ENCODE results near the gene ARSB.

DNA sequence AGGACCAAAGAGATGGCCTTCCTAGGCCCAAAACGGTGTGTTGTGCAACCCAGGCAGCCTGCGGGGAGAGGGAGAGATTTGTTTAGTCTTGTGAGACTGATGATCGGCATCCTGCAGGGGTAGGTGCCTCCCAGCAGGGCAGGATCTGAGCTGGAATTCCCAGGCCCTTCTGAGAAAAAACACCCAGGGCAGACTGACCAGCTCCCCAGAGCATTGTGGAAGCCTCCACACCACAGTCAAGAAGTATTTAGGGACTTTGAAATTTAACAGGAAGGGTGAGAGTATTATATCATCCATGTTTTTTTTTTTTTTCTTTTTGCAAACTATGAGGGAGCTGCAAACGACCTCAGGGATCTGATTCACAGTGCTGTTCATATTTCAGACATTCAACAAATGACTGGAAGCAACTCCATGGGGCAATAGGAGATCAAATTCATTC lies 232.0 kb downstream of the ARSB start:
- TF ChIP-seq, protein P1, sequence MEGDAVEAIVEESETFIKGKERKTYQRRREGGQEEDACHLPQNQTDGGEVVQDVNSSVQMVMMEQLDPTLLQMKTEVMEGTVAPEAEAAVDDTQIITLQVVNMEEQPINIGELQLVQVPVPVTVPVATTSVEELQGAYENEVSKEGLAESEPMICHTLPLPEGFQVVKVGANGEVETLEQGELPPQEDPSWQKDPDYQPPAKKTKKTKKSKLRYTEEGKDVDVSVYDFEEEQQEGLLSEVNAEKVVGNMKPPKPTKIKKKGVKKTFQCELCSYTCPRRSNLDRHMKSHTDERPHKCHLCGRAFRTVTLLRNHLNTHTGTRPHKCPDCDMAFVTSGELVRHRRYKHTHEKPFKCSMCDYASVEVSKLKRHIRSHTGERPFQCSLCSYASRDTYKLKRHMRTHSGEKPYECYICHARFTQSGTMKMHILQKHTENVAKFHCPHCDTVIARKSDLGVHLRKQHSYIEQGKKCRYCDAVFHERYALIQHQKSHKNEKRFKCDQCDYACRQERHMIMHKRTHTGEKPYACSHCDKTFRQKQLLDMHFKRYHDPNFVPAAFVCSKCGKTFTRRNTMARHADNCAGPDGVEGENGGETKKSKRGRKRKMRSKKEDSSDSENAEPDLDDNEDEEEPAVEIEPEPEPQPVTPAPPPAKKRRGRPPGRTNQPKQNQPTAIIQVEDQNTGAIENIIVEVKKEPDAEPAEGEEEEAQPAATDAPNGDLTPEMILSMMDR (IDR thresholded peaks at IDR 0.05): no peak
- no peak for TF ChIP-seq SMC3 (IDR thresholded peaks at IDR 0.05; ENCODE audit: low read depth, low read length)
- no peak for TF ChIP-seq POLR2AphosphoS5 (IDR thresholded peaks at IDR 0.05; ENCODE audit: low read depth, low read length)
- TF ChIP-seq, protein P2, sequence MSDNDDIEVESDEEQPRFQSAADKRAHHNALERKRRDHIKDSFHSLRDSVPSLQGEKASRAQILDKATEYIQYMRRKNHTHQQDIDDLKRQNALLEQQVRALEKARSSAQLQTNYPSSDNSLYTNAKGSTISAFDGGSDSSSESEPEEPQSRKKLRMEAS (IDR thresholded peaks at IDR 0.05; ENCODE audit: low read depth): no peak
- TF ChIP-seq YY1 (IDR thresholded peaks at IDR 0.05; ENCODE audit: low read depth): no peak
- TF ChIP-seq TCF12 (IDR thresholded peaks at IDR 0.05): no peak
- TF ChIP-seq RAD21 (IDR thresholded peaks at IDR 0.05; ENCODE audit: low read length): no peak
- TF ChIP-seq FOXJ3 (CRISPR knock-in tag; IDR thresholded peaks at IDR 0.05): no peak
- no peak for TF ChIP-seq NFIC (IDR thresholded peaks at IDR 0.05; ENCODE audit: borderline replicate concordance)
- TF ChIP-seq, protein P3, sequence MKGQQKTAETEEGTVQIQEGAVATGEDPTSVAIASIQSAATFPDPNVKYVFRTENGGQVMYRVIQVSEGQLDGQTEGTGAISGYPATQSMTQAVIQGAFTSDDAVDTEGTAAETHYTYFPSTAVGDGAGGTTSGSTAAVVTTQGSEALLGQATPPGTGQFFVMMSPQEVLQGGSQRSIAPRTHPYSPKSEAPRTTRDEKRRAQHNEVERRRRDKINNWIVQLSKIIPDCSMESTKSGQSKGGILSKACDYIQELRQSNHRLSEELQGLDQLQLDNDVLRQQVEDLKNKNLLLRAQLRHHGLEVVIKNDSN (IDR thresholded peaks at IDR 0.05; ENCODE audit: borderline replicate concordance, low read depth): no peak
- TF ChIP-seq EP300 (IDR thresholded peaks at IDR 0.05; ENCODE audit: borderline replicate concordance in 1 of 2, low read depth in 1 of 2, low read length in 1 of 2): no peak
- TF ChIP-seq, protein P4, sequence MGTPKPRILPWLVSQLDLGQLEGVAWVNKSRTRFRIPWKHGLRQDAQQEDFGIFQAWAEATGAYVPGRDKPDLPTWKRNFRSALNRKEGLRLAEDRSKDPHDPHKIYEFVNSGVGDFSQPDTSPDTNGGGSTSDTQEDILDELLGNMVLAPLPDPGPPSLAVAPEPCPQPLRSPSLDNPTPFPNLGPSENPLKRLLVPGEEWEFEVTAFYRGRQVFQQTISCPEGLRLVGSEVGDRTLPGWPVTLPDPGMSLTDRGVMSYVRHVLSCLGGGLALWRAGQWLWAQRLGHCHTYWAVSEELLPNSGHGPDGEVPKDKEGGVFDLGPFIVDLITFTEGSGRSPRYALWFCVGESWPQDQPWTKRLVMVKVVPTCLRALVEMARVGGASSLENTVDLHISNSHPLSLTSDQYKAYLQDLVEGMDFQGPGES (IDR thresholded peaks at IDR 0.05; ENCODE audit: low read depth, low read length): no peak

Data from SK-N-SH (cell line).